K562 (cell line): ENCODE results near the gene FANCD2.

ENCODE experiments used
- HNRNPH1 ChIP-seq: fragments of 200-400 bp; formaldehyde crosslinking; optimal IDR thresholded peaks from 2 replicates; pipeline ENCODE3; 2017; ENCODE audit warnings: low read depth, mild to moderate bottlenecking, low read length, moderate library complexity
- ZBTB7A ChIP-seq: IDR thresholded peaks from 2 replicates; pipeline ENCODE4 v1.6.1; 2011; ENCODE audit warnings: low read depth, mild to moderate bottlenecking, low read length, moderate library complexity, borderline replicate concordance; ENCODE audit not compliant: control insufficient read depth
- ZNF324 ChIP-seq: fragments of 250-450 bp; sonication (Bioruptor Pico); IDR thresholded peaks from 2 replicates; pipeline ENCODE4 v1.4.0; 2020; ENCODE audit warnings: mild to moderate bottlenecking

- TF ChIP-seq ZBTB7A (0 out of 2 replicates have a peak, but pooled peaks have one; percentile 31), HNRNPH1 (no peak), ZNF324 (CRISPR knock-in tag) (no peak)
Measured at GRCh38 chr3:10010421-10010877, 15.8 kb upstream of the FANCD2 start.
